ENCODE data around the gene NBL1. TPM values are rescaled to one million over a fixed set of nuclear protein-coding genes. Genes with fewer than 3 reads are reported as not detected.

The NBL1 gene
- total and polyA plus RNA-seq, 10 of the 15 experiments (the other 5 are each of a cell fraction or from before 2014, with no cell fraction given): 0.13 to 2.4 (median 0.81) TPM; not detected in 1

- peaks cover 6% of the 10 kb centered on the region; the same call in 1 of the 2 replicates for H3K4me1 ChIP-seq (ENCODE audit: control insufficient read depth, insufficient read depth, low read length)
- in situ Hi-C loops (cut with MboI): loop anchor here (5.0 kb wide), 2 partner anchors 41 to 146 kb away; no protein-coding TSS in a partner anchor
- no peaks in the 10 kb centered on the region for H4K20me1 ChIP-seq (ENCODE audit: control insufficient read depth, insufficient read depth)
- intact Hi-C loops (cut with micrococcal nuclease; ENCODE audit: unreplicated experiment): loop anchor here (1.0 to 5.0 kb wide), 3 partner anchors 43 to 150 kb away; no protein-coding TSS in a partner anchor
- ChIA-PET SMC1A (ENCODE audit: uncharacterized antibody, unreplicated experiment) (interaction anchor here (0.6 to 5.2 kb wide), 15 partner anchors 15 to 527 kb away, joined by 3 to 99 read pairs (median 4); no protein-coding TSS in a partner anchor), CTCF (interaction anchor here (0.6 to 6.0 kb wide), 39 partner anchors 8 to 493 kb away, joined by 3 to 378 read pairs (median 5); partner anchors contain the start of gene OTUD3), RAD21 (ENCODE audit: unreplicated experiment) (interaction anchor here (0.7 to 4.3 kb wide), 12 partner anchors 11 to 179 kb away, joined by 3 to 84 read pairs (median 6); no protein-coding TSS in a partner anchor), POLR2A (no interaction called here)
- H3K4me3 ChIP-seq: no peak overlapping the region
- H2AFZ ChIP-seq (ENCODE audit: control insufficient read depth, low read depth, low read length): no peak overlapping the region
- no peak for FAIRE-seq
- no peak for TF ChIP-seq POLR2AphosphoS5 (IDR thresholded peaks at IDR 0.05; ENCODE audit: low read length)
- no peak for TF ChIP-seq ATF7 (IDR thresholded peaks at IDR 0.05; ENCODE audit: low read depth)
- no peak for TF ChIP-seq IRF5 (IDR thresholded peaks at IDR 0.05; ENCODE audit: borderline replicate concordance)
- no peak for TF ChIP-seq LARP7 (IDR thresholded peaks at IDR 0.05)
- TF ChIP-seq POLR2A (IDR thresholded peaks at IDR 0.05; ENCODE audit: low read depth, low read length): no peak
- TF ChIP-seq ZNF384 (IDR thresholded peaks at IDR 0.05; ENCODE audit: borderline replicate concordance, low read depth, low read length): peak; percentile 87
- TF ChIP-seq ETV6 (conservative IDR thresholded peaks at IDR 0.05 in 1 of 2, IDR thresholded peaks at IDR 0.05 in 1 of 2; ENCODE audit: borderline replicate concordance in 1 of 2, low read depth in 1 of 2): no peak
- TF ChIP-seq RAD21 (IDR thresholded peaks at IDR 0.05; ENCODE audit: insufficient read depth, low read depth, low read length): peak; percentile 78
- peak; percentile 56 for TF ChIP-seq SMC3 (IDR thresholded peaks at IDR 0.05; ENCODE audit: borderline replicate concordance, low read length)
- peak; percentile 43 to 69 (median 63) for TF ChIP-seq CTCF (IDR thresholded peaks at IDR 0.05 in 2 of 3, conservative IDR thresholded peaks at IDR 0.05 in 1 of 3; ENCODE audit: control insufficient read depth in 2 of 3, extremely low read depth in 1 of 3, insufficient read depth in 1 of 3, low read depth in 3 of 3, low read length in 3 of 3)
- TF ChIP-seq SMARCA5 (IDR thresholded peaks at IDR 0.05): 0 out of 2 replicates have a peak, but pooled peaks have one; percentile 26
- TF ChIP-seq MYB (IDR thresholded peaks at IDR 0.05; ENCODE audit: borderline replicate concordance, low read depth, low read length): no peak
- BruUV-seq (replicated peaks): no TSS peak
- H3K27ac ChIP-seq (ENCODE audit: control insufficient read depth, insufficient read depth): no peak overlapping the region
- no peak for DNase-seq (ENCODE audit: low read depth, low spot score)
- H3K36me3 ChIP-seq (ENCODE audit: control insufficient read depth in 2 of 2, insufficient read depth in 2 of 2, low read length in 1 of 2): no peaks in the 10 kb centered on the region
- no peak overlapping the region for H3K4me2 ChIP-seq (ENCODE audit: control insufficient read depth, insufficient read depth)
- peak; percentile 27; the same call in 2 of the 3 replicates for ATAC-seq
- WGBS (ENCODE audit: insufficient coverage, insufficient replicate concordance, low lambda C conversion rate, missing lambda C conversion rate): 6% methylated on average over 9 of the region's 9 CpGs
- H3K79me2 ChIP-seq (ENCODE audit: control insufficient read depth, insufficient read depth, low read length): no peaks in the 10 kb centered on the region
- H3K27me3 ChIP-seq (replicated peaks in 1 of 2; ENCODE audit: control insufficient read depth in 2 of 2, insufficient read depth in 2 of 2, low read length in 1 of 2): peaks cover 0 to 2% of the 10 kb centered on the region in 2 experiments; a peak in 2 of 4 replicates
- no peaks in the 10 kb centered on the region for H3K9me3 ChIP-seq (replicated peaks; ENCODE audit: control insufficient read depth, insufficient read depth, low read length)
- no peak overlapping the region for H3K9ac ChIP-seq (ENCODE audit: control insufficient read depth, insufficient read depth, low read length)
Observed at GRCh38 chr1:19661721-19662228, 17.7 kb downstream of the NBL1 start.

Data from GM12878 (cell line).